ENCODE measurements around the gene VPREB1.

DNA sequence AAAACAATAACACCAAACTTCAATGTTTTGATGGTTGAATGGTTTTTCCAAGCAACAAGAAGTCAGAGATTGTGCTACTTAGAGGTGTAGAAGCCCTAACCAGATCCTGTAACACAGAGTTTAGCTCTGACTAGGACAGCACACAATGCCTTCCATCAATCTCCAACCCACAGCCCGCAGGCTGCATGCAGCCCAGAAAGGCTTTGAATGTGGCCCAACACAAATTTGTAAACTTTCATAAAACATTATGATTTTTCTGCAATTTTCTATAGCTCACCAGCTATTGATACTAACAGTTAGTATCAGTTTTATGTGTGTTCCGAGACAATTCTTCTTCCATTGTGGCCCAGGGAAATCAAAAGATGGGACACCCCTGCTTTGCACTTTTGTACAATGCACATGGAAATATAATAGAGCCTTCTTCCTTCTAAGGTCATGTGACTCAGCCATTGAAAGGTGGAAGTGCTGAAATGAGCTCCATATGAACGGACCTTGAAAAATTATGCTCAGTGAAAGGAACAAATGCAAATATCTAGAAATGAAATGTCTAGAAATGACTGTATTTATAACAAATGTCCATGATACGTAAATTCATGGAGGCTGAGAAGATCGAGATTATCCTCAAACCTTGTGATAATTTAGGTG lies 47.6 kb upstream of the VPREB1 start:
- TF ChIP-seq, protein P1, sequence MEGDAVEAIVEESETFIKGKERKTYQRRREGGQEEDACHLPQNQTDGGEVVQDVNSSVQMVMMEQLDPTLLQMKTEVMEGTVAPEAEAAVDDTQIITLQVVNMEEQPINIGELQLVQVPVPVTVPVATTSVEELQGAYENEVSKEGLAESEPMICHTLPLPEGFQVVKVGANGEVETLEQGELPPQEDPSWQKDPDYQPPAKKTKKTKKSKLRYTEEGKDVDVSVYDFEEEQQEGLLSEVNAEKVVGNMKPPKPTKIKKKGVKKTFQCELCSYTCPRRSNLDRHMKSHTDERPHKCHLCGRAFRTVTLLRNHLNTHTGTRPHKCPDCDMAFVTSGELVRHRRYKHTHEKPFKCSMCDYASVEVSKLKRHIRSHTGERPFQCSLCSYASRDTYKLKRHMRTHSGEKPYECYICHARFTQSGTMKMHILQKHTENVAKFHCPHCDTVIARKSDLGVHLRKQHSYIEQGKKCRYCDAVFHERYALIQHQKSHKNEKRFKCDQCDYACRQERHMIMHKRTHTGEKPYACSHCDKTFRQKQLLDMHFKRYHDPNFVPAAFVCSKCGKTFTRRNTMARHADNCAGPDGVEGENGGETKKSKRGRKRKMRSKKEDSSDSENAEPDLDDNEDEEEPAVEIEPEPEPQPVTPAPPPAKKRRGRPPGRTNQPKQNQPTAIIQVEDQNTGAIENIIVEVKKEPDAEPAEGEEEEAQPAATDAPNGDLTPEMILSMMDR (conservative IDR thresholded peaks at IDR 0.05; ENCODE audit: low read depth, low read length), result no peak
- TF ChIP-seq EZH2 (IDR thresholded peaks at IDR 0.05; ENCODE audit: borderline replicate concordance, low read depth, low read length, poor library complexity, severe bottlenecking), result no peak
